ENCODE results near the gene TRIM66.

DNA sequence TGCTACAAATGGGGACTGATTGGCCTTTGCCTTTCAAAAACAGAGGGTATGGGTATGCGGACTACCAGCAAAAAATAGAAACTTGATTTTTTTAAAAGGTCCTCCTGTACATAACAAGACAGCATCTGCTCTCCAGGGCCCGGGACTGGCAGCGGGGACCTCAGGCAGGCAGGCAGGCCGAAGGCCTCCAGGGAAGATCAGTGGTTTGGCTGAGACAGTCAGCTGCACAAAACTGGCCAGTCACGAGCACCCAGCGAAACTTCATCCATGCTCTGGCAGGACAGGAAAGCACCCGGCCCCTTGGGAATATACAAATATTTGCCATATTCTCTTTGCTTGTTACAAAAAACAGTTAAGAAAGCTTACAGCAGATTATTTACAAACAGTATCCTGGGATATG, 11.1 kb upstream of the TRIM66 start:
- TF ChIP-seq, protein P1, sequence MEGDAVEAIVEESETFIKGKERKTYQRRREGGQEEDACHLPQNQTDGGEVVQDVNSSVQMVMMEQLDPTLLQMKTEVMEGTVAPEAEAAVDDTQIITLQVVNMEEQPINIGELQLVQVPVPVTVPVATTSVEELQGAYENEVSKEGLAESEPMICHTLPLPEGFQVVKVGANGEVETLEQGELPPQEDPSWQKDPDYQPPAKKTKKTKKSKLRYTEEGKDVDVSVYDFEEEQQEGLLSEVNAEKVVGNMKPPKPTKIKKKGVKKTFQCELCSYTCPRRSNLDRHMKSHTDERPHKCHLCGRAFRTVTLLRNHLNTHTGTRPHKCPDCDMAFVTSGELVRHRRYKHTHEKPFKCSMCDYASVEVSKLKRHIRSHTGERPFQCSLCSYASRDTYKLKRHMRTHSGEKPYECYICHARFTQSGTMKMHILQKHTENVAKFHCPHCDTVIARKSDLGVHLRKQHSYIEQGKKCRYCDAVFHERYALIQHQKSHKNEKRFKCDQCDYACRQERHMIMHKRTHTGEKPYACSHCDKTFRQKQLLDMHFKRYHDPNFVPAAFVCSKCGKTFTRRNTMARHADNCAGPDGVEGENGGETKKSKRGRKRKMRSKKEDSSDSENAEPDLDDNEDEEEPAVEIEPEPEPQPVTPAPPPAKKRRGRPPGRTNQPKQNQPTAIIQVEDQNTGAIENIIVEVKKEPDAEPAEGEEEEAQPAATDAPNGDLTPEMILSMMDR (IDR thresholded peaks at IDR 0.05; ENCODE audit: extremely low read depth in 1 of 2, insufficient read depth in 1 of 2, low read depth in 1 of 2, low read length in 2 of 2): no peak
- TF ChIP-seq POLR2AphosphoS5 (IDR thresholded peaks at IDR 0.05; ENCODE audit: insufficient read depth, low read depth, low read length) (no peak), POLR2A (IDR thresholded peaks at IDR 0.05; ENCODE audit: low read depth, low read length) (no peak), EZH2 (IDR thresholded peaks at IDR 0.05; ENCODE audit: borderline replicate concordance, low read depth, low read length, severe bottlenecking) (no peak), JUN (IDR thresholded peaks at IDR 0.05; ENCODE audit: borderline replicate concordance, insufficient read depth, insufficient read length, low read depth) (no peak)
- TF ChIP-seq, protein P2, sequence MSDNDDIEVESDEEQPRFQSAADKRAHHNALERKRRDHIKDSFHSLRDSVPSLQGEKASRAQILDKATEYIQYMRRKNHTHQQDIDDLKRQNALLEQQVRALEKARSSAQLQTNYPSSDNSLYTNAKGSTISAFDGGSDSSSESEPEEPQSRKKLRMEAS (IDR thresholded peaks at IDR 0.05; ENCODE audit: insufficient read depth, insufficient read length): no peak

Measured in endothelial cell of umbilical vein (primary cell).